OCI-LY1 (cell line): ENCODE measurements around the gene SLC25A28.

ENCODE experiments used
- EZH2 ChIP-seq: fragments of 200-600 bp; sonication (generic), shearing (Covaris generic); IDR thresholded peaks from 2 replicates; pipeline ENCODE4 v1.8.0; 2017; ENCODE audit warnings: borderline replicate concordance, mixed run types, mild to moderate bottlenecking, antibody characterized with exemption, low read length, moderate library complexity, mixed read lengths
- TF ChIP-seq, protein P1 (sequence below): fragments of 200-600 bp; sonication (generic), shearing (Covaris generic); IDR thresholded peaks from 2 replicates; pipeline ENCODE4 v1.5.1; 2017; ENCODE audit warnings: mild to moderate bottlenecking, antibody characterized with exemption, low read length, moderate library complexity, mixed read lengths

DNA sequence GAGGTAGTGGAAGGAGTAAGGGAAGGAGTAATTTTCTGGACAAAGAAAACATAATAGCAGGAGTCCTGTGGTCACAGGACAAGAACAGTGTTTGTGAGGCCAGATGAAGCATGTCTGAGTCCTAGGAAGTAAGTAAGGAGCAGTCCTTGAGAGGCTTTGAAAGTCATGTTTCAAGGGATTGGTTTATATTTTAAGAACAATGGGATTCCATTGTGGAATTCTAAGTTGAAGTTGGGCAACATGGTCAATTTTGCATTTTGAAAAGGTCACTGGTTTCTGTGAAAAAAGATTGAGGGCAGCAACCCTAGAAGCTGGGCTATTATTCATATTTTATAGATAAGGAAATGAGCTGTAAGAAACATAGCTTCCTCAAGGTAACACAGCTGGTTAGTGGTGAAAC is 10.8 kb upstream of the SLC25A28 start:
- no peak for TF ChIP-seq EZH2
- TF ChIP-seq, protein P1, sequence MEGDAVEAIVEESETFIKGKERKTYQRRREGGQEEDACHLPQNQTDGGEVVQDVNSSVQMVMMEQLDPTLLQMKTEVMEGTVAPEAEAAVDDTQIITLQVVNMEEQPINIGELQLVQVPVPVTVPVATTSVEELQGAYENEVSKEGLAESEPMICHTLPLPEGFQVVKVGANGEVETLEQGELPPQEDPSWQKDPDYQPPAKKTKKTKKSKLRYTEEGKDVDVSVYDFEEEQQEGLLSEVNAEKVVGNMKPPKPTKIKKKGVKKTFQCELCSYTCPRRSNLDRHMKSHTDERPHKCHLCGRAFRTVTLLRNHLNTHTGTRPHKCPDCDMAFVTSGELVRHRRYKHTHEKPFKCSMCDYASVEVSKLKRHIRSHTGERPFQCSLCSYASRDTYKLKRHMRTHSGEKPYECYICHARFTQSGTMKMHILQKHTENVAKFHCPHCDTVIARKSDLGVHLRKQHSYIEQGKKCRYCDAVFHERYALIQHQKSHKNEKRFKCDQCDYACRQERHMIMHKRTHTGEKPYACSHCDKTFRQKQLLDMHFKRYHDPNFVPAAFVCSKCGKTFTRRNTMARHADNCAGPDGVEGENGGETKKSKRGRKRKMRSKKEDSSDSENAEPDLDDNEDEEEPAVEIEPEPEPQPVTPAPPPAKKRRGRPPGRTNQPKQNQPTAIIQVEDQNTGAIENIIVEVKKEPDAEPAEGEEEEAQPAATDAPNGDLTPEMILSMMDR, result no peak
